AG04449 (cell line): ENCODE data around the gene PHF24.
"Not testable (repeated sequence)": the region's sequence is repeated elsewhere in the genome, so short reads cannot be mapped to it uniquely, and the experiment has no call there.

Experiments
- CTCF ChIA-PET: fragments of 350-600 bp; formaldehyde crosslinking; extraction: SDS; loops from one replicate; lab custom pipeline; 2021; ENCODE audit warnings: antibody characterized with exemption; lab: Yijun Ruan, JAX
- POLR2A ChIA-PET: fragments of 400-600, 350-600 bp; formaldehyde crosslinking; extraction: SDS; loops from one replicate; lab custom pipeline; 2020; ENCODE audit warnings: antibody characterized with exemption, inconsistent platforms; lab: Yijun Ruan, JAX
- DNase-seq: peaks from one replicate; pipeline ENCODE4 v3.0.0-alpha.2; 2010; ENCODE audit warnings: low read depth, low spot score
- H3K4me3 ChIP-seq: 2 replicates; pipeline ENCODE4 v1.5.1; 2011; ENCODE audit warnings: low read depth, mild to moderate bottlenecking, control low read depth, low read length
- TF ChIP-seq, protein P1 (sequence below): IDR thresholded peaks from one replicate; pipeline ENCODE4 v1.5.1; 2011; ENCODE audit warnings: mild to moderate bottlenecking, moderate library complexity, low read length, control low read depth, inconsistent platforms; ENCODE audit not compliant: insufficient read depth; ENCODE audit errors: missing control alignments

Gene PHF24

DNA sequence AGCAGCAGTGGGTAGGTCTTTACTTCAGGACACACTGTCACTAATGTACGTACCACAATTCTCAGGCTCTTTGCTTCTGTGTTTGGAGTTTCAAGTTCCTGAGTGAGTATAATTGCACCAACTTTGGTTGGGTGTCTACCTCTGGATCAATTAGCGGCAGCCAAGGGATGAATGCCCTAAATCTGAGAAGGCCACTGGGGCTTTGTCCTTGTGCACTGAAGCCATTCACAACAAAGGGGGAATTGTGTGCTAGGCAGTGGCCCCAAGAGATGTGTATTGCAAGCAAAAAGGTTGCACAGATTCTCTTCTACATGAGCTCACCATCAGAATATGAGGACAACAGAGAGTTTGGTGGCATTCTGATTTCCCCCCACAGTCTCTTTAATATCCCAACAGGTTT lies 3.9 kb upstream of the PHF24 start:
- H3K4me3 ChIP-seq: no peak overlapping the region
- ChIA-PET CTCF (no interaction called here), POLR2A (no interaction called here)
- DNase-seq: no peak
- TF ChIP-seq, protein P1, sequence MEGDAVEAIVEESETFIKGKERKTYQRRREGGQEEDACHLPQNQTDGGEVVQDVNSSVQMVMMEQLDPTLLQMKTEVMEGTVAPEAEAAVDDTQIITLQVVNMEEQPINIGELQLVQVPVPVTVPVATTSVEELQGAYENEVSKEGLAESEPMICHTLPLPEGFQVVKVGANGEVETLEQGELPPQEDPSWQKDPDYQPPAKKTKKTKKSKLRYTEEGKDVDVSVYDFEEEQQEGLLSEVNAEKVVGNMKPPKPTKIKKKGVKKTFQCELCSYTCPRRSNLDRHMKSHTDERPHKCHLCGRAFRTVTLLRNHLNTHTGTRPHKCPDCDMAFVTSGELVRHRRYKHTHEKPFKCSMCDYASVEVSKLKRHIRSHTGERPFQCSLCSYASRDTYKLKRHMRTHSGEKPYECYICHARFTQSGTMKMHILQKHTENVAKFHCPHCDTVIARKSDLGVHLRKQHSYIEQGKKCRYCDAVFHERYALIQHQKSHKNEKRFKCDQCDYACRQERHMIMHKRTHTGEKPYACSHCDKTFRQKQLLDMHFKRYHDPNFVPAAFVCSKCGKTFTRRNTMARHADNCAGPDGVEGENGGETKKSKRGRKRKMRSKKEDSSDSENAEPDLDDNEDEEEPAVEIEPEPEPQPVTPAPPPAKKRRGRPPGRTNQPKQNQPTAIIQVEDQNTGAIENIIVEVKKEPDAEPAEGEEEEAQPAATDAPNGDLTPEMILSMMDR: no peak

DNA sequence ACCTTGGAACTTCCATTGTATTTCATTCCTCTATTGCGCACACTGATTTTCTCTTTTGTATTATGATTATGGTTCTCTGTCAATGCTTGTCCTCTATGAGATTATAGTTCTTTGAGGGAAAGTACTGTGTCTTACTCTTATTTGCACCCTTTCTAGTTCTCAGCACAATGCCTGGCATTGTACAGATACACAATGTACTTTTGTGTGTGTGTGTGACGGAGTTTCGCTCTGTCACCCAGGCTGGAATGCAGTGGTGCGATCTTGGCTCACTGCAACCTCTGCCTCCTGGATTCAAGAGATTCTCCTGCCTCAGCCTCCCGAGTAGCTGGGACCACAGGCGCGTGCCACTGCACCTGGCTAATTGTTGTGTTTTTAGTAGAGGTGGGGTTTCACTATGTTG lies 2.0 kb upstream of the PHF24 start:
- DNase-seq, POLR2A ChIA-PET, H3K4me3 ChIP-seq: not testable (repeated sequence)
- CTCF ChIA-PET: interaction anchor here (1.2 kb wide), 1 partner anchor 57 kb away, joined by 3 read pairs; no protein-coding TSS in a partner anchor

DNA sequence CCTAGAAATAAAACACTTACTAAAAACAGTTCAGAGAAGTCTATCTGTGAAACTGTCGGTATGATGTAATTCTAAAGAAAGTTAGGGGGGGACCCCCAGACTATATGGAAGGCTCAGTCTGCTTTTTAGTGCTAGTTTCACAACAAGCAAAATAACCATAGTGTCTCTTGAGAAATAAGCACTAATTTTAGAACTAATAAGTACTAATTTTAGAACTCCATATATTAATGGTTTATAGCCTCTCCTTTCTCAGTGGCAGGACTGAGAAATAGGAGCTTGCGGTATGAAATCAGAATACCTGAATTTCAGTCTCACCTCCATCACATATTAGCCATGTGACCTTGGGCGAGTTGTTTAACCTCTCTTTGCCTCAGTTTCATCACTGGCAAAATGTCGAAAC lies 1.4 kb upstream of the PHF24 start:
- CTCF ChIA-PET: interaction anchor here (1.2 kb wide), 1 partner anchor 57 kb away, joined by 3 read pairs; no protein-coding TSS in a partner anchor
- no peak for DNase-seq
- TF ChIP-seq, protein P1: no peak
- H3K4me3 ChIP-seq: no peak overlapping the region
- POLR2A ChIA-PET: no interaction called here

DNA sequence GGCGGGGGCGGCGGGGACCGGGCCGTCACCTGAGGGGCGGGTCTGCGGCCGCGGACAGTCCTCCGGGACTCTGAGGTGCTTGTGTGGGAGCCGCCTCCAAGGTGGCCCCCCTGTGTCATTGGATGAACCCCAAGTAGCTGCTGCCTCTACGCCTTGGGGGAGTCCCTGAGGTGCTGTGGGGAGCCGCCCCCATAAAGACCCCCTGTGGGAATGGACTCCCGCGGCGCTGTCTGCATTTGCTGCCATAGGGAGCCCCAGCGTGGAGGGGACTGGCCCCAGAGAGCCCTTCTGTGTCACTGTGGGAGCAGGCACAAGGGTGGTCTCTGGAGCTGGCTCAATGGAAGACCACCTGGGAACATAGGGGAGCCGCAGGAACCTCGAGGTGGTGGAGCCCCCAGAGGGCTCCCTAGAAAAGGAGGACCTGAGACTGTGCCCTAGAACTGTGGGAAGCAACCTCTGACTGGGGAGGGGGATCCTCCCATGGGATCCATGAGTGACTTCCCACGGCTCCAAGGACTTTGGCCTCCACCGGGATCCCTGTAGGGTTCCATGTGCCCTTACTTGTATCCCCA lies 412 bp downstream of the PHF24 start:
- ChIA-PET POLR2A (no interaction called here), CTCF (no interaction called here)
- TF ChIP-seq, protein P1: no peak
- peak overlapping the region; percentile 8 for H3K4me3 ChIP-seq
- no peak for DNase-seq

DNA sequence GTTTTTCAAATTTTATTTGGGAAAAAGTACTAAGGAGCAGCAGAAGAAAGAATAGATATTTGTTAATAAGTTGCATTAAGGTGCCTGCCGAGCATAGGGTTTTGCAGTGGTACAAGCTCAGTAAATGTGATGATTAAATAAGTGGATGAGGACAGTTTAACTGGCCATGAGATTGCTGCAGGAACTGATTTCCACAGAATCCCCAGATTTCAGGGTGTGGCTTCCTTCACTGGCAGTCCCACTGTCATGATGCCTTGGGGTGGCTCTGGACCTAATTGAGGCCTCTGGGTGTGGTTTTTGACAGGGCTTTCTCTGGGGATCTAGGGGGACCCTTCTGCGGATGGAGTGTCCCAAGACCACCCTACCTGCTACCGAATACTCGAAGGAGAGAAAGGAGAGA lies 1.4 kb downstream of the PHF24 start:
- TF ChIP-seq, protein P1: no peak
- DNase-seq: no peak
- ChIA-PET CTCF (interaction anchor here (1.1 to 2.4 kb wide), 2 partner anchors 25 to 137 kb away, joined by 3 to 7 read pairs; partner anchors contain the start of gene PIGO), POLR2A (no interaction called here)
- H3K4me3 ChIP-seq: no peak overlapping the region

DNA sequence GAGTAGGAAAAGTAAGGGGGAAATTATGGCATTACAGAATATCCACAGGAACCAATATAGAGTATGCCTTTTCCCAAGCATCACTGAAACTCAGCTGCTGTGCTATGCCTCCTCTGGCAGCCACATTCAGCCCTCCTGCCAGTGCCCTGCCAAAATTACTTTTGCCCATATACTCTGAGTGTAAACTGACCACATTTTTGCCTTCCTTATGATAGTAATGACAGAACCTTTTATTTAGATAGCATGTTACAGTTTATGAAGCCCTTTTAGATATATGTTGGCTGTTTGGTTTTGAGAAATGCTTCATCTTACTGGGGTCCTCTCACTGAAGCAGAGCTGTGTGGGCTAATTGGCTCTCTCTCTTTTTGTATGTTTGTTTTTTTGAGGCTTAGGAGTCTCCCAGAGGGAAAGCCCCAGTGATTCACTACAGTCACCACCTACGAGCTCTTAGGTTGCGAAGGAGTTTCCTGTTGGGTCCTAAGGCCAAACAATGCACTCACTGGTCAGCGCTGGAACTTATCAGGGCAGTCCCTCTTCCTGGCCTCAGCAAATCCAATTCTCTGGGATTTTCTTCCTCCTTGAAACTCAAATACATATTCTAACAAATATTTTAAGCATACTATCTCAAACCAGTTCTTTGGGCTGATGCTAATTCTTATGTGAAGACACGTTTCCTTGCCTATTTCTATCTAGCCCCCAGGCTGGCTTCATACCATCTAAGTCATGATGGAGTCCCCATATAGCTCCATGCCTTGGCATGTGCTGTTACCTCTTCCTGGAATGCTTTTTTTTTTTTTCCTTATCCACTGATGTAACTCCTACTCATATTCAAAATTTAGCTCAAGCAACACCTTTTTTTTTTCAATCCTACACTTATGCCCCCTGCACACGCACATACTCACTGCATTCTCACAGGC lies 3.7 kb downstream of the PHF24 start:
- TF ChIP-seq, protein P1: no peak
- POLR2A ChIA-PET: interaction anchor here (0.6 kb wide), 1 partner anchor 537 kb away, joined by 3 read pairs; no protein-coding TSS in a partner anchor
- no peak for DNase-seq
- H3K4me3 ChIP-seq: no peak overlapping the region
- CTCF ChIA-PET: interaction anchor here (1.0 kb wide), 1 partner anchor 62 kb away, joined by 4 read pairs; no protein-coding TSS in a partner anchor
